Trophoblast cell (in vitro differentiated cells and primary cell): ENCODE results near the gene BUB1B.

Experiments used
- DNase-seq, 2 donors: peaks; one replicate each; pipeline ENCODE4 v3.0.0-alpha.2; 2016
- H2AFZ ChIP-seq: 2 replicates; pipeline ENCODE4 v1.6.1; 2013; ENCODE audit warnings: low read length, moderate library complexity, mild to moderate bottlenecking; ENCODE audit not compliant: insufficient read depth, poor library complexity
- H2AK5ac ChIP-seq: 2 replicates; pipeline ENCODE4 v1.6.1; 2013; ENCODE audit warnings: mild to moderate bottlenecking, low read length
- H2BK120ac ChIP-seq: 2 replicates; pipeline ENCODE4 v1.6.1; 2013; ENCODE audit warnings: low read length, mild to moderate bottlenecking, moderate library complexity; ENCODE audit not compliant: insufficient read depth, poor library complexity
- H2BK12ac ChIP-seq: 2 replicates; pipeline ENCODE4 v1.6.1; 2013; ENCODE audit warnings: mild to moderate bottlenecking, low read length, moderate library complexity
- H2BK5ac ChIP-seq: 2 replicates; pipeline ENCODE4 v1.6.1; 2013; ENCODE audit warnings: low read length, low read depth, moderate library complexity, mild to moderate bottlenecking; ENCODE audit not compliant: poor library complexity
- H3K14ac ChIP-seq: 2 replicates; pipeline ENCODE4 v1.6.1; 2013; ENCODE audit warnings: mild to moderate bottlenecking, low read length
- H3K18ac ChIP-seq: 2 replicates; pipeline ENCODE4 v1.6.1; 2013; ENCODE audit warnings: mild to moderate bottlenecking, low read length
- H3K23ac ChIP-seq: 2 replicates; pipeline ENCODE4 v1.6.1; 2013; ENCODE audit warnings: low read length
- H3K27ac ChIP-seq: 2 replicates; pipeline ENCODE4 v1.5.1; 2013; ENCODE audit warnings: low read depth, mild to moderate bottlenecking, inconsistent platforms, low read length, moderate library complexity
- H3K27me3 ChIP-seq: 2 replicates; pipeline ENCODE4 v1.6.1; 2013; ENCODE audit warnings: inconsistent platforms, mild to moderate bottlenecking, low read length, moderate library complexity; ENCODE audit not compliant: insufficient read depth
- H3K36me3 ChIP-seq, 2 experiments: 1 replicate in 1 of 2; 2 replicates in 1 of 2; pipeline ENCODE4 v1.6.1; 2013; ENCODE audit warnings: low read length in 2 of 2, mild to moderate bottlenecking in 2 of 2, moderate library complexity in 1 of 2; ENCODE audit not compliant: insufficient read depth in 2 of 2, control insufficient read depth in 1 of 2
- H3K4ac ChIP-seq: 2 replicates; pipeline ENCODE4 v1.6.1; 2013; ENCODE audit warnings: low read depth, mild to moderate bottlenecking, low read length, moderate library complexity
- H3K4me1 ChIP-seq, 2 experiments: 1 replicate in 1 of 2; 2 replicates in 1 of 2; pipeline ENCODE4 v1.6.1; 2013; ENCODE audit warnings: low read length in 2 of 2, mild to moderate bottlenecking in 2 of 2, moderate library complexity in 1 of 2; ENCODE audit not compliant: insufficient read depth in 2 of 2, control insufficient read depth in 1 of 2
- H3K4me2 ChIP-seq: 2 replicates; pipeline ENCODE4 v1.6.1; 2013; ENCODE audit warnings: inconsistent platforms, mild to moderate bottlenecking, low read length, moderate library complexity
- H3K4me3 ChIP-seq: 2 replicates; pipeline ENCODE4 v1.5.1; 2013; ENCODE audit warnings: mild to moderate bottlenecking, low read depth, low read length, inconsistent platforms
- H3K79me1 ChIP-seq: one replicate; pipeline ENCODE4 v1.6.1; 2013; ENCODE audit warnings: low read length
- H3K79me2 ChIP-seq: 2 replicates; pipeline ENCODE4 v1.6.1; 2013; ENCODE audit warnings: low read length, mild to moderate bottlenecking; ENCODE audit not compliant: control insufficient read depth, insufficient read depth, poor library complexity
- H3K9ac ChIP-seq: 2 replicates; pipeline ENCODE4 v1.6.1; 2013; ENCODE audit warnings: mild to moderate bottlenecking, low read length
- H3K9me3 ChIP-seq: 2 replicates; pipeline ENCODE4 v1.6.1; 2013; ENCODE audit warnings: low read depth, mild to moderate bottlenecking, control low read depth, inconsistent platforms, low read length; ENCODE audit not compliant: insufficient read depth
- H4K12ac ChIP-seq: 2 replicates; pipeline ENCODE4 v1.6.1; 2013; ENCODE audit warnings: low read depth, mild to moderate bottlenecking, low read length, moderate library complexity
- H4K8ac ChIP-seq: 2 replicates; pipeline ENCODE4 v1.6.1; 2013; ENCODE audit warnings: low read depth, mild to moderate bottlenecking, low read length, moderate library complexity
- H4K91ac ChIP-seq: one replicate; pipeline ENCODE4 v1.6.1; 2013; ENCODE audit warnings: low read depth, mild to moderate bottlenecking, low read length, moderate library complexity
- WGBS: extraction: QIAGEN DNeasy Blood & Tissue Kit; methylation state at CpG from one replicate; pipeline ENCODE4 v1.1.7; 2013; ENCODE audit warnings: missing lambda C conversion rate; ENCODE audit not compliant: insufficient read length, insufficient coverage; ENCODE audit errors: extremely low coverage; 5-methylcytosine and 5-hydroxymethylcytosine counted together

BUB1B gene

GRCh38 chr15:40190591-40190990, 29.7 kb downstream of the BUB1B start:
- H3K18ac ChIP-seq, result no peak overlapping the region
- H3K4me3 ChIP-seq, result no peak overlapping the region
- DNase-seq, result peak in 1 of 2 donors; percentile 1
- no peak overlapping the region for H3K23ac ChIP-seq
- H3K4me2 ChIP-seq, result no peak overlapping the region
- H3K79me1 ChIP-seq, result no peaks in the 10 kb centered on the region
- no peak overlapping the region for H2AFZ ChIP-seq
- no peak overlapping the region for H3K14ac ChIP-seq
- H2BK5ac ChIP-seq, result no peak overlapping the region
- no peak overlapping the region for H4K12ac ChIP-seq
- no peak overlapping the region for H4K8ac ChIP-seq
- no peaks in the 10 kb centered on the region for H3K79me2 ChIP-seq
- no peak overlapping the region for H4K91ac ChIP-seq
- no peak overlapping the region for H3K27ac ChIP-seq
- no peak overlapping the region for H3K4ac ChIP-seq
- H2BK12ac ChIP-seq, result no peak overlapping the region
- no peak overlapping the region for H2BK120ac ChIP-seq
- H2AK5ac ChIP-seq, result no peak overlapping the region
- no peaks in the 10 kb centered on the region for H3K27me3 ChIP-seq
- no peaks in the 10 kb centered on the region for H3K9me3 ChIP-seq
- no peaks in the 10 kb centered on the region for H3K4me1 ChIP-seq
- no peak overlapping the region for H3K9ac ChIP-seq
- no CpG with 5 or more reads among the region's 6 CpGs for WGBS
- H3K36me3 ChIP-seq, result peaks cover 17 to 21% of the 10 kb centered on the region in 2 experiments

- Histone ChIP-seq H3K79me2 (no peaks in the 10 kb centered on the region), H3K14ac (no peak overlapping the region), H3K4me3 (no peak overlapping the region), H4K8ac (no peak overlapping the region), H3K27me3 (no peaks in the 10 kb centered on the region), H3K36me3 (peaks cover 14 to 19% of the 10 kb centered on the region in 2 experiments), H2BK5ac (no peak overlapping the region), H2AK5ac (no peak overlapping the region), H3K4me2 (no peak overlapping the region), H3K9ac (no peak overlapping the region), H3K23ac (no peak overlapping the region), H2BK12ac (no peak overlapping the region), H4K12ac (no peak overlapping the region), H3K9me3 (no peaks in the 10 kb centered on the region), H2BK120ac (no peak overlapping the region), H3K18ac (no peak overlapping the region), H4K91ac (no peak overlapping the region), H3K4ac (no peak overlapping the region), H3K4me1 (no peaks in the 10 kb centered on the region), H3K79me1 (no peaks in the 10 kb centered on the region), H2AFZ (no peak overlapping the region), H3K27ac (no peak overlapping the region)
- DNase-seq, result no peak
- no CpG with 5 or more reads among the region's 1 CpG for WGBS
Measured at GRCh38 chr15:40192942-40193341, 32.1 kb downstream of the BUB1B start.

GRCh38 chr15:40197434-40197833, 36.6 kb downstream of the BUB1B start:
- Histone ChIP-seq H3K23ac (no peak overlapping the region), H2BK5ac (no peak overlapping the region), H3K27me3 (no peaks in the 10 kb centered on the region), H2BK120ac (no peak overlapping the region), H3K18ac (no peak overlapping the region), H3K79me1 (no peaks in the 10 kb centered on the region), H2AK5ac (no peak overlapping the region), H3K4me1 (no peaks in the 10 kb centered on the region), H3K79me2 (no peaks in the 10 kb centered on the region), H2BK12ac (no peak overlapping the region), H4K8ac (no peak overlapping the region), H3K4me2 (no peak overlapping the region), H4K91ac (no peak overlapping the region), H3K9ac (no peak overlapping the region), H3K36me3 (peaks cover 4 to 12% of the 10 kb centered on the region in 2 experiments), H2AFZ (no peak overlapping the region), H4K12ac (no peak overlapping the region), H3K9me3 (no peaks in the 10 kb centered on the region), H3K14ac (no peak overlapping the region), H3K27ac (no peak overlapping the region), H3K4ac (no peak overlapping the region), H3K4me3 (no peak overlapping the region)
- no CpG with 5 or more reads among the region's 1 CpG for WGBS
- DNase-seq, result no peak

GRCh38 chr15:40198355-40199085, 37.7 kb downstream of the BUB1B start:
- no CpG with 5 or more reads among the region's 1 CpG for whole genome bisulfite sequencing
- H3K36me3 ChIP-seq, result peaks cover 0 to 8% of the 10 kb centered on the region in 2 experiments

More at GRCh38 chr15:40198355-40199085, 37.7 kb downstream of the BUB1B start:
- H3K14ac ChIP-seq, result no peak overlapping the region
- H2BK12ac ChIP-seq, result no peak overlapping the region
- no peak overlapping the region for H3K23ac ChIP-seq
- H3K79me2 ChIP-seq, result no peaks in the 10 kb centered on the region
- H3K79me1 ChIP-seq, result no peaks in the 10 kb centered on the region
- no peak overlapping the region for H3K4me2 ChIP-seq
- H2BK5ac ChIP-seq, result no peak overlapping the region
- H3K9me3 ChIP-seq, result no peaks in the 10 kb centered on the region
- H4K91ac ChIP-seq, result no peak overlapping the region
- H3K18ac ChIP-seq, result no peak overlapping the region
- H2AK5ac ChIP-seq, result no peak overlapping the region
- no peak overlapping the region for H4K8ac ChIP-seq
- H2AFZ ChIP-seq, result no peak overlapping the region
- H3K4me1 ChIP-seq, result no peaks in the 10 kb centered on the region
- H3K27ac ChIP-seq, result no peak overlapping the region
- DNase-seq, result no peak
- H3K9ac ChIP-seq, result no peak overlapping the region
- no peak overlapping the region for H3K4me3 ChIP-seq
- H2BK120ac ChIP-seq, result no peak overlapping the region
- H4K12ac ChIP-seq, result no peak overlapping the region
- no peaks in the 10 kb centered on the region for H3K27me3 ChIP-seq
- no peak overlapping the region for H3K4ac ChIP-seq
